NCI-H748 (cell line): Measurements from ENCODE around the gene KRT8.
A peak's percentile ranks its signal among the peaks of the same experiment; 100 is the strongest.
"Not testable (repeated sequence)": the region's sequence is repeated elsewhere in the genome, so short reads cannot be mapped to it uniquely, and the experiment has no call there.

ENCODE experiments used
- DNase-seq: peaks from one replicate; lab custom pipeline; 2025; ENCODE audit not compliant: unreplicated experiment; lab: John Stamatoyannopoulos, UW

Gene KRT8

GRCh38 chr12:52876372-52876771 lies 28.5 kb downstream of the KRT8 start:
- peak; percentile 24 for DNase-seq

DNA sequence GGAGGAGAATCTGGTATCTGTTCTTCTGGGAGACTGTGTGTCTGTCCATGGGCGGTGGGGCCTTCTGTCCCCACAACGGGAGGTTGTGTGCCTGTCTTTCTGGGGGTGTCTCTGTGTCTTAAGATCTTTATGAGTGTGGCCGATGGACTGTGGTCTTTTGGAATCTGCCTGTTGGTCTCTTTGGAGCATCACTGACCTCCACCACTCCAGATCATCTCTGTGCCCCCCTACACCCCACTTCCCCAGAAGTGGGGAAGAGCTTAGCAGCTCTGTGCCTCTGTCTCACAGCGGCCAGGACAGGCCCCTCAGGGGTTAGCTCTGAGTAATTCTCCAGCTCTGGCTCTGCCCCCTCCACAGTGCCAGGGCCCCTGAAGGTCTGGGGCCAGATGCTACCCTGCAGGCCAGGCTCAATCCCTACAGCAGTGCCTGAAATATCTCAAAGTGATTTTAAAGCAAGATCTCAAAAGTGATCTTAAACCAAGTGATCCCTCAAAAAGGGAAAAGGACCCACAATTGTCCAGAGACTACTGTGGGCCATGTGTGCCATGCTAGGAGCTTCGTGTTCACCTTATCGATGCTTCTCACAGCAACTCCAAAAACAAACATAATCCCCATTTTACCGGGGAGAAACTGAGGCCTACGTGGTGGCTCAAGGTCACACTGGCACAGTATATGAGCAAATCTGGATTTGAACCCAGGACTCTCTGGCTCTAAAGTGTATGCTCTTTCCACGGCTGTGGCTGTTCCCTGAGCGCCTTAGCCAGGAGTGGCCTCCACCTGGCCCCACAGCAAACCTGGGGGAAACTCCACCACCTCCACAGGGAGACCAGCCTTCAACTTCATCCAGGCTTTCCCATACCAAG lies 30.1 kb downstream of the KRT8 start:
- DNase-seq = no peak

DNA sequence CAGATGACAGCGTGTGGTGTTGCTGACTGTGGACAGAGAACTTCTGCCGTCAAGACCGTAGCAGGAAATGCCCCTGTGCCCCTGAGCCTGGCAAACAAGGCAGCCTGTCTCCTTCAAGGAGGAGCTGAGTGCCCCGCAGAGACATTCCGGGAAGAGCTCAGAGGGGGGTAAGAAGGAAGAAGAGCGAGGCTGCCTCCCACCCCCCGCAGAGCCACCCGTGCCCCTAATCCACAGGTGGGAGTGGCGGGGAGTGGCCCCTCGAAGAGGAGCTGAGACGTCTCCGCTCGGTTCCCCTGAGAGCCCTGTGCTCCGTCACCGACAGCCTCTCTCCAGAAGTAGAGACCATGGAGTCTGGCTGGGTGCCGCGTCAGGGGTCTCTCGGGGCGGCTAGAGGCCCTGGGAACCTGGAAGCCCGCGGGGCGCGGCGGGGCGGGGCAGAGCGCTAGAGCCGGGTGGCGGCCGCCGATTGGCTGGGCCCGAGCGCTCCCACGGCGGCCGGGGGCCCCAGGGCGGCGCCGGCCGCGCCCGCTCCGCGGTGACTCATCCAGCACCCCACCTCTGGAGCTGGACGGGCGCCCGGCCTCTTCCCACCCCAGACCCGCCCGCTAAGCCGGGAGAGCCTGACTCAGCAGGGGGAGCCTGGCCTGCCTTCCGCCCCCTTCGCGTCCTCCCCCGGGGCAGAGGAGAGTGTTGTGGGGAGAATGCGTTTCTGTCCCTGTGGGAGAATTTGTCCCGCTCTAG lies 30.9 kb downstream of the KRT8 start:
- DNase-seq = peak; percentile 81

DNA sequence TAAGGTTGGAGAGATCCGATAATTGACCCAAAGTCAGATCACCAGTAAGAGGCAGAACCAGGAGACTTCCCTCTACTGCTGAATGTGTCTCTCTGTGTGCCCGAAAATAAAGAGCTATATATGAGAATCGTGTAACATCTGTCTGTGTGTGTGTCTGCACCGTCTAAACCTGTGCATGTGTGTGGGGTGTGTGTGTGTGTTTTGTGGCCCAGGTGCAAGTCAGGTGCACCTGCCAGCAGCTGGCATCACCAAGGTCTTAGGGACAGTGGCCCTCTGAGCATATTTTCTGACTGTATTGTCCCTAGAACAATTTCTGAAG lies 31.4 kb downstream of the KRT8 start:
- DNase-seq = peak; percentile 91

- DNase-seq = peak; percentile 84
These were observed 32.1 kb downstream of the KRT8 start for GRCh38 chr12:52872644-52873389.

GRCh38 chr12:52871291-52872039 lies 33.4 kb downstream of the KRT8 start:
- DNase-seq = peak; percentile 10

GRCh38 chr12:52870361-52871290 lies 34.2 kb downstream of the KRT8 start:
- peak; percentile 33 for DNase-seq

DNA sequence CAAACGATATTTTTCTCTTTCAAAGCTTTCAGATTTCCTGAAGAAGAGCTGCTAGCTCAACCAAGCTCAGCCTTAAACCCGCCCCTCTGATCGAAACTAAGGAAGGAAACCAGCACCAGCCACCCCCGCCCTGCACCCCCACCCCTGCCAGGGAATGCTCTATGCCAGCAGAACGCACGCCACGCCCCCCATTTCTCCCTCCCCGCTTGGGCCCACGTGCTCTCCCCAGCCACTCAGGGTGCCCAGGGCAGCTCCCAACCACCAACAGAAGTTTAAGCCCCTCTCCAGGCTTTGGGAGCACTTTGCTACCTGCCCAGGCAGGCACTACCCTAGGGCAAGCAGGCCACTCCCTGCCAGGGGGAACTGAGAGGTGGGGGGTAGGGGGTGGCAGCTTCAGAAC lies 37.2 kb downstream of the KRT8 start:
- DNase-seq = no peak

GRCh38 chr12:52867152-52867551 lies 37.7 kb downstream of the KRT8 start:
- DNase-seq = no peak

- DNase-seq = peak; percentile 76
These were observed 39.6 kb downstream of the KRT8 start for GRCh38 chr12:52865090-52865944.

DNA sequence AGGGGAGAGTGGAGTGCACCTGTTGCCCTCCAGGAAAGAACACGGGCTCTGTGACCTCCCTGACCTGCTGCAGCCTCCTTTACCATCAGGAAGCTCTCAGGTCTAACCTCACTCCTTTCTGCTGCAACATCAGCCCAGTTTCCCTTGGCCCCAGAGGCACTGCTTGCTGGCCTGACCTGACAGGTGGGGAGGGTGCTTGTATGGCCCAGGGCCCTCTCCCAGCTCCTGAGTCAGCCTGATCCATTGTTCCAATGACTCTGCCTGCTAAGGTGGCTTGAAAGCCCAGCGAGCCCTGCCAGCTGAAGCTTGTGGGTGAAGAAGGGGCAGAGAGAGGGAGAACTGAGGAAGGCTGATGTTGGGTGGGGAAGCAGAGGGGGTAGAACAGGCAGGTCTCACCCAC lies 42.9 kb downstream of the KRT8 start:
- DNase-seq = no peak

GRCh38 chr12:52861511-52861910 lies 43.4 kb downstream of the KRT8 start:
- no peak for DNase-seq

DNA sequence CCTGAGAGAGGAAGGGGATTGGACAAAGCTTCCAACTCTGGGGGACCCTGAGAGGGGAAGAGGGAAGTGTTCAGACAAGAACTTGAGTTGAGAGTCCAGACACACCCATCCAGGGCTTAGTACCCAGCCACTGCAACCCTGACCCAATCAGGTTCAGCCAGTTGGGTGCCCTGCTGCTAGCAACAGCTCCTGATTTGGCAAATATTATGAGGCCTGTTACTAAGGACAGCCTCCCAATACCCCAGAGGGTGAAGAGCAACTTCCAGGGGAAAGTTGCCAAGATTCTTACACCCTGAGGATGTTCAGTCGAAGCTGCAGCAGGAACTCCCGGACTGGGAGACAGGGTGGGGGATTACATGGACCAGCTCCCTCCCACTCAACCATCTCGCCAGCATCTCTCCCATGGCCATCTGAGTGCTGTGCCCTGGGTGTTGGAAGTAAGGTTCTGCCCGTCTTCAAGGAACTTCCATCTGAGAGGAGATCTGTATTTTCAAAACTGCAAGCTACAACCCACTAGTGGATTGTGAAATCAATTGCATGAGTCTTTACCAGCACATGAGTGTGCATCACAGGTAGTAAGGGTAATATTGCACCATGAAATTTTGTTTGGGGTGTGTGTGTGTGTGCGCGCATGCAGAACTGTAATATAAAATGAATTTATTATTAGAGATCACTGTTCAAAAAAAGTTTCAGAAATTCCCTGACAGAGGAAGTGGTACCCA lies 44.6 kb downstream of the KRT8 start:
- no peak for DNase-seq

- no peak for DNase-seq
These were observed 47.4 kb downstream of the KRT8 start for GRCh38 chr12:52857500-52857899.

DNA sequence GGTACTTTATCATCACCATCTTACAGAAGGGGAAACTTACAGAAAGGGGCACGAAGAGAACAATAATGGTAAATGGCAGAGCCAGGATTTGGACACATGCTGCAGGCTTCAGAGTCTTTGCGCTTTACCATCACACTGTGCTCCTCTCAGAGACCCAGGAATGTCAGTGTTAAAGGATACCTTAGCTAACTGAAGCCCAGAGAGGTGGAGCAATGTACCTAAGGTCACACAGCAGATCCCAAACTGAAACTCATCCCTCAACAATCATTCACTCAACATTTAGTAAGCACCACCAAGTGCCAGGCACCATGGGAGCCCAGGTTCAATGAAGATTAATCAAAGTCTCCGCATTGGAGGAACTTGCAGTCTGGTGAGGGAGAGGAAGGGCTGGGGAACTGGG lies 48.1 kb downstream of the KRT8 start:
- no peak for DNase-seq

DNA sequence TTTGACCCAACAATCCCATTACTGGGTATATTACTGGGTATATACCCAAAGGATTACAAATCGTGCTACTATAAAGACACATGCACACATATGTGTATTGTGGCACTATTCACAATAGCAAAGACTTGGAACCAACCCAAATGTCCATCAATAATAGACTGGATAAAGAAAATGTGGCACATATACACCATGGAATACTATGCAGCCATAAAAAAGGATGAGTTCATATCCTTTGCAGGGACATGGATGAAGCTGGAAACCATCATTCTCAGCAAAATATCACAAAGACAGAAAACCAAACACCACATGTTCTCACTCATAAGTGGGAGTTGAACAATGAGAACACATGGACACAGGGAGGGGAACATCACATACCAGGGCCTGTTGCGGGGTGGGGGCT lies 48.8 kb downstream of the KRT8 start:
- not testable (repeated sequence) for DNase-seq

DNA sequence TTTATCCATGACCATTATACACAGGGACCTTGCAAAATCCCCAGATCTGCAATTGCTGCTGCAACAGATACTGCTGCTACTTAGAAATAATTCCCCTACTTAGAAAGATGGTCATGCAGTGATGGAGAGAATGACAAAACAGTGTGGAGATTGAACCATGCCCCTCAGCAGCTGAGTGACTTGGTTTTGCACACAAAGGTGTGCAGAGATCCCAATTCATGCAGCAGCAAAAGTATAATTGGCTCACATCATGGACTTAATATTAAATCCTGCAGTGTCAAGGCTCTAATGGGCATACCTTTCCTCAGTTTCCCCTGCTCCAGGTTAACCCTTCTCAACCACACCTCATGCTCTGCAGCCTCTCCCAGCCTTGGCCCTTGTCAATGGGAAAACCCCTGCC lies 53.1 kb downstream of the KRT8 start:
- no peak for DNase-seq

- DNase-seq = no peak
These were observed 54.2 kb downstream of the KRT8 start for GRCh38 chr12:52850681-52851080.
